Cardiac fibroblast (primary cell): Measurements from ENCODE around the gene LRRTM4.
"Not testable (repeated sequence)": the region's sequence is repeated elsewhere in the genome, so short reads cannot be mapped to it uniquely, and the experiment has no call there.

Source experiments
- DNase-seq, 2 donors: peaks; one replicate each; pipeline versions ENCODE4 v3.0.0 to v3.0.0-alpha.2; 2010; ENCODE audit warnings: low read depth in 2 of 2
- H3K4me3 ChIP-seq, 2 donors: replicated peaks in 1 of 2; 1 replicate in 1 of 2; 2 replicates in 1 of 2; pipeline ENCODE4 v1.5.1; 2011; ENCODE audit warnings: low read depth in 2 of 2, low read length in 2 of 2, mild to moderate bottlenecking in 2 of 2, moderate library complexity in 1 of 2
- CTCF ChIP-seq: IDR thresholded peaks from one replicate; pipeline ENCODE4 v1.5.1; 2011; ENCODE audit warnings: low read depth, mild to moderate bottlenecking, low read length, inconsistent platforms

LRRTM4 gene

GRCh38 chr2:76730021-76730420 lies 792.2 kb downstream of the LRRTM4 start:
- no peak overlapping the region for H3K4me3 ChIP-seq
- DNase-seq = no peak
- TF ChIP-seq CTCF = no peak

- no peak for TF ChIP-seq CTCF
- DNase-seq = no peak
- H3K4me3 ChIP-seq = no peak overlapping the region
Measured at GRCh38 chr2:76721226-76721625, 801.0 kb downstream of the LRRTM4 start.

GRCh38 chr2:76713312-76713711 lies 808.9 kb downstream of the LRRTM4 start:
- no peak overlapping the region for H3K4me3 ChIP-seq
- no peak for DNase-seq
- TF ChIP-seq CTCF = no peak

GRCh38 chr2:76711490-76711889 lies 810.7 kb downstream of the LRRTM4 start:
- TF ChIP-seq CTCF = no peak
- H3K4me3 ChIP-seq = no peak overlapping the region
- DNase-seq = no peak

GRCh38 chr2:76700894-76701293 lies 821.3 kb downstream of the LRRTM4 start:
- no peak for TF ChIP-seq CTCF
- no peak overlapping the region for H3K4me3 ChIP-seq
- no peak for DNase-seq

- not testable (repeated sequence) for DNase-seq
Measured at GRCh38 chr2:76697998-76698713, 824.0 kb downstream of the LRRTM4 start.

More at GRCh38 chr2:76697998-76698713, 824.0 kb downstream of the LRRTM4 start:
- H3K4me3 ChIP-seq = not testable (repeated sequence)
